ENCODE measurements around the gene MAL. TPM values are rescaled to one million over a fixed set of nuclear protein-coding genes. Genes with fewer than 3 reads are reported as not detected.

MAL gene
- total and polyA plus RNA-seq, 2 experiments from 2014 or later: 1.4 TPM; not detected in 1

DNA sequence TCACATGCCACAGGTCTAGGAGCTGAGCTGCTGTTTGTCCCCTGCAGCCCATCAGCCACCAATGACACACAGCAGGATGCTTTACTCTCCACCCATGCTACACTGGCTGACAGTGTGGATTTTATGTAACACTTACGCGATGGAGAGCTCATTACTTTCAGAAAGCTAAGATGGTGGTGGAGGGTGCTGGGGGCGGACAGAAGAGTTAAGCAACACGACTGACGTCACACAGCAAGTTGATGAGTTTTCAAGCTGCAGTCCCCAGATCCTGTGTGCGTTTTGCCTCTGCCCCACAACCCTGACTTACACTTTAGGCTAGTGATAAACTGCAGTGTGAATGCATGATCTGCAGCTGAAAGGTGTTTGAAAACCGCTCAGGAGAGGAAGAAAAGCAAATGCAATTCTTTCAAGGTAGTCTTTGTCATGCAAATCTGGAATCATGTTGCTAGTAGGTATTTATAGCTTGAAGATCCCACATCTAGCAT lies 53.7 kb downstream of the MAL start:
- Histone ChIP-seq H3K36me3 (replicated peaks; ENCODE audit: insufficient read depth, low read depth) (no peaks in the 10 kb centered on the region), H3K27ac (no peak overlapping the region), H2AFZ (no peak overlapping the region), H3K9me3 (ENCODE audit: low read depth) (no peaks in the 10 kb centered on the region), H3K79me2 (no peaks in the 10 kb centered on the region), H3K27me3 (peaks cover 4% of the 10 kb centered on the region), H3K4me3 (no peak overlapping the region), H4K20me1 (ENCODE audit: insufficient read depth, poor library complexity, severe bottlenecking) (no peaks in the 10 kb centered on the region), H3K9me2 (replicated peaks; ENCODE audit: insufficient read depth) (no peaks in the 10 kb centered on the region), H3K4me2 (no peak overlapping the region), H3K4me1 (ENCODE audit: insufficient read depth) (no peaks in the 10 kb centered on the region)
- TF ChIP-seq EZH2 (IDR thresholded peaks at IDR 0.05; ENCODE audit: borderline replicate concordance): no peak
- TF ChIP-seq, protein P1, sequence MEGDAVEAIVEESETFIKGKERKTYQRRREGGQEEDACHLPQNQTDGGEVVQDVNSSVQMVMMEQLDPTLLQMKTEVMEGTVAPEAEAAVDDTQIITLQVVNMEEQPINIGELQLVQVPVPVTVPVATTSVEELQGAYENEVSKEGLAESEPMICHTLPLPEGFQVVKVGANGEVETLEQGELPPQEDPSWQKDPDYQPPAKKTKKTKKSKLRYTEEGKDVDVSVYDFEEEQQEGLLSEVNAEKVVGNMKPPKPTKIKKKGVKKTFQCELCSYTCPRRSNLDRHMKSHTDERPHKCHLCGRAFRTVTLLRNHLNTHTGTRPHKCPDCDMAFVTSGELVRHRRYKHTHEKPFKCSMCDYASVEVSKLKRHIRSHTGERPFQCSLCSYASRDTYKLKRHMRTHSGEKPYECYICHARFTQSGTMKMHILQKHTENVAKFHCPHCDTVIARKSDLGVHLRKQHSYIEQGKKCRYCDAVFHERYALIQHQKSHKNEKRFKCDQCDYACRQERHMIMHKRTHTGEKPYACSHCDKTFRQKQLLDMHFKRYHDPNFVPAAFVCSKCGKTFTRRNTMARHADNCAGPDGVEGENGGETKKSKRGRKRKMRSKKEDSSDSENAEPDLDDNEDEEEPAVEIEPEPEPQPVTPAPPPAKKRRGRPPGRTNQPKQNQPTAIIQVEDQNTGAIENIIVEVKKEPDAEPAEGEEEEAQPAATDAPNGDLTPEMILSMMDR (IDR thresholded peaks at IDR 0.05; ENCODE audit: poor library complexity): no peak
- TF ChIP-seq EZH2phosphoT487 (IDR thresholded peaks at IDR 0.05; ENCODE audit: low read depth, severe bottlenecking, unreplicated experiment): no peak
- no peak for DNase-seq (ENCODE audit: low spot score)
- 28% methylated on average over 7 of the region's 7 CpGs for WGBS (ENCODE audit: low lambda C conversion rate, missing lambda C conversion rate)

DNA sequence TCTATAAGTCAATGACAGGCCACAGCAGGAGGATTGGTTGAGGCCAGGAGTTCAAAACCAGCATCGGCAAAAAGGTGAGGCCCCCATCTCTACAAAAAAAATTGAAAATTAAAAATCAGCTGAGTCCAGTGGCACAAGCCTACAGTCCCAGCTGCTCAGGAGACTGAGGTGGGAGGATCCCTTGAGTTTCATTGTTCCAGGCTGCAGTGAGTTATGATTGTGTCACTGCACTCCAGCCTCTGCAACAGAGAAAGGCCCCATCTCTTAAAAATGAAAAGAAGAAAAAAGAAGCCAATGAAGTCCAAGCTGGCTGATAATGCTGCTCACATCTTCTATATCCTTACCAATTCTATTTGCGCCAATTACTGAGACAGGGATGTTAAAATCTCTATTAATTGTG lies 57.0 kb downstream of the MAL start:
- WGBS (ENCODE audit: low lambda C conversion rate, missing lambda C conversion rate): 95% methylated on average over 2 of the region's 2 CpGs
- no peaks in the 10 kb centered on the region for H3K36me3 ChIP-seq (replicated peaks; ENCODE audit: insufficient read depth, low read depth)
- no peaks in the 10 kb centered on the region for H3K9me3 ChIP-seq (ENCODE audit: low read depth)
- H3K4me1 ChIP-seq (ENCODE audit: insufficient read depth): no peaks in the 10 kb centered on the region
- no peak for DNase-seq (ENCODE audit: low spot score)
- H3K4me2 ChIP-seq: no peak overlapping the region
- H4K20me1 ChIP-seq (ENCODE audit: insufficient read depth, poor library complexity, severe bottlenecking): no peaks in the 10 kb centered on the region
- H3K4me3 ChIP-seq: no peak overlapping the region
- TF ChIP-seq EZH2phosphoT487 (IDR thresholded peaks at IDR 0.05; ENCODE audit: low read depth, severe bottlenecking, unreplicated experiment): no peak
- TF ChIP-seq, protein P1 (IDR thresholded peaks at IDR 0.05; ENCODE audit: poor library complexity): no peak
- no peak for TF ChIP-seq EZH2 (IDR thresholded peaks at IDR 0.05; ENCODE audit: borderline replicate concordance)
- peaks cover 2% of the 10 kb centered on the region for H3K27me3 ChIP-seq
- no peaks in the 10 kb centered on the region for H3K9me2 ChIP-seq (replicated peaks; ENCODE audit: insufficient read depth)
- no peaks in the 10 kb centered on the region for H3K79me2 ChIP-seq
- no peak overlapping the region for H3K27ac ChIP-seq
- H2AFZ ChIP-seq: no peak overlapping the region

DNA sequence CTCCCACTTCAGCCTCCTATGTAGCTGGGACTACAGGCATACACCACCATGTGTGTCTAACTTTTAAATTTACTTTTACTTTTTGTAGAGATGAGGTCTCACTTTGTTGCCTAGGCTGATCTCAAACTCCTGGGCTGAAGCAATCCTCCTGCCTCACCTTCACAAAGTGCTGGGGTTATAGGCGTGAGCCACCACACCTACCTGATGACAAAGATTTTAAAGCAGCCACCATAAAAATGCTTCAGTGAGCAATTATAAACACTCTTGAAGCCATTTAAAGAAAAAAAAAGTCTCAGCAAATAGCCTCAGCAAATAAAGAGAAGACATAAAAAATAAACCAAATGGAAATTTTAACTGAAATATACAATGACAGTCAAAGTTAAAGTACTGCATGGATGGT lies 60.5 kb downstream of the MAL start:
- DNase-seq (ENCODE audit: low spot score): no peak
- Histone ChIP-seq H2AFZ (no peak overlapping the region), H3K36me3 (replicated peaks; ENCODE audit: insufficient read depth, low read depth) (no peaks in the 10 kb centered on the region), H3K4me3 (no peak overlapping the region), H3K9me2 (replicated peaks; ENCODE audit: insufficient read depth) (no peaks in the 10 kb centered on the region), H3K4me2 (no peak overlapping the region), H3K27ac (no peak overlapping the region), H3K27me3 (no peaks in the 10 kb centered on the region), H3K9me3 (ENCODE audit: low read depth) (no peaks in the 10 kb centered on the region), H3K79me2 (no peaks in the 10 kb centered on the region), H4K20me1 (ENCODE audit: insufficient read depth, poor library complexity, severe bottlenecking) (no peaks in the 10 kb centered on the region), H3K4me1 (ENCODE audit: insufficient read depth) (no peaks in the 10 kb centered on the region)
- 93% methylated on average over 1 of the region's 1 CpG for WGBS (ENCODE audit: low lambda C conversion rate, missing lambda C conversion rate)
- TF ChIP-seq EZH2phosphoT487 (IDR thresholded peaks at IDR 0.05; ENCODE audit: low read depth, severe bottlenecking, unreplicated experiment) (no peak), EZH2 (IDR thresholded peaks at IDR 0.05; ENCODE audit: borderline replicate concordance) (no peak)
- TF ChIP-seq, protein P1 (IDR thresholded peaks at IDR 0.05; ENCODE audit: poor library complexity): no peak

DNA sequence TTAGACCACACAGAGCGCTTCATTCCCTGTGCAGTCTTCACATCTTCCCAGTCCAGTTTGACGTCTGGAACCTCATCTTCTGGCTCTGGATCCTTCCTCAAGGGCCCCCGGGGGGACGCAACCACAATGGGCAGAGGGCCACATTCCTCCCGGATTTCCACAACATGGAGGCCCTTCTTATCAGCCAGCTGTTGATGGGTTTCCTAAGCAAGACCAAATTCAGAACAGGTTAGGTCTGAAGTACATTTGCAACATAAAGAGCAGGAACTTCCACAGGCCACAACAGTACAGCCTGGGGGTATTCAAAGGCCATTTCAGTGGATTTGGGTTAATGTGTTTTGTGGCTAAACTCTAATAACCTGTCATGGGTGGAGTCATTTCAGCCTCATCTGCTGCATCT lies 61.9 kb downstream of the MAL start:
- H3K27ac ChIP-seq: no peak overlapping the region
- H3K4me1 ChIP-seq (ENCODE audit: insufficient read depth): no peaks in the 10 kb centered on the region
- H3K79me2 ChIP-seq: no peaks in the 10 kb centered on the region
- no peaks in the 10 kb centered on the region for H4K20me1 ChIP-seq (ENCODE audit: insufficient read depth, poor library complexity, severe bottlenecking)
- H3K27me3 ChIP-seq: no peaks in the 10 kb centered on the region
- no peaks in the 10 kb centered on the region for H3K36me3 ChIP-seq (replicated peaks; ENCODE audit: insufficient read depth, low read depth)
- H2AFZ ChIP-seq: no peak overlapping the region
- 88% methylated on average over 5 of the region's 5 CpGs for WGBS (ENCODE audit: low lambda C conversion rate, missing lambda C conversion rate)
- TF ChIP-seq, protein P1 (IDR thresholded peaks at IDR 0.05; ENCODE audit: poor library complexity): no peak
- TF ChIP-seq EZH2phosphoT487 (IDR thresholded peaks at IDR 0.05; ENCODE audit: low read depth, severe bottlenecking, unreplicated experiment) (no peak), EZH2 (IDR thresholded peaks at IDR 0.05; ENCODE audit: borderline replicate concordance) (no peak)
- no peaks in the 10 kb centered on the region for H3K9me3 ChIP-seq (ENCODE audit: low read depth)
- H3K9me2 ChIP-seq (replicated peaks; ENCODE audit: insufficient read depth): no peaks in the 10 kb centered on the region
- H3K4me2 ChIP-seq: no peak overlapping the region
- DNase-seq (ENCODE audit: low spot score): no peak
- no peak overlapping the region for H3K4me3 ChIP-seq

Data from hepatocyte (in vitro differentiated cells).